GM18873 (cell line): ENCODE data around the gene DNAH11.
"Not testable (repeated sequence)": the region's sequence is repeated elsewhere in the genome, so short reads cannot be mapped to it uniquely, and the experiment has no call there.

ENCODE experiments used
- ATAC-seq: cut with Tn5 transposase; IDR thresholded peaks from one replicate; pipeline ENCODE4 v1.9.1; 2021; ENCODE audit warnings: mild to moderate bottlenecking, moderate library complexity, moderate number of reproducible peaks; ENCODE audit not compliant: unreplicated experiment, low FRiP score

The DNAH11 gene

GRCh38 chr7:21616796-21617436 is 74.1 kb downstream of the DNAH11 start:
- ATAC-seq, result no peak

GRCh38 chr7:21617513-21617912 is 74.7 kb downstream of the DNAH11 start:
- no peak for ATAC-seq

GRCh38 chr7:21617916-21618390 is 75.1 kb downstream of the DNAH11 start:
- ATAC-seq, result no peak

GRCh38 chr7:21618706-21619105 is 75.9 kb downstream of the DNAH11 start:
- ATAC-seq, result no peak

GRCh38 chr7:21620054-21620453 is 77.2 kb downstream of the DNAH11 start:
- ATAC-seq, result no peak

GRCh38 chr7:21624320-21624719 is 81.5 kb downstream of the DNAH11 start:
- no peak for ATAC-seq

- no peak for ATAC-seq
Observed at GRCh38 chr7:21636694-21637093, 93.9 kb downstream of the DNAH11 start.

- ATAC-seq, result no peak
Observed at GRCh38 chr7:21639206-21639868, 96.5 kb downstream of the DNAH11 start.

GRCh38 chr7:21640105-21640504 is 97.3 kb downstream of the DNAH11 start:
- no peak for ATAC-seq

GRCh38 chr7:21641546-21641945 is 98.7 kb downstream of the DNAH11 start:
- ATAC-seq, result no peak

- no peak for ATAC-seq
Observed at GRCh38 chr7:21642422-21642821, 99.6 kb downstream of the DNAH11 start.

GRCh38 chr7:21651697-21652096 is 108.9 kb downstream of the DNAH11 start:
- ATAC-seq, result no peak

GRCh38 chr7:21653623-21654022 is 110.8 kb downstream of the DNAH11 start:
- no peak for ATAC-seq

GRCh38 chr7:21656081-21656480 is 113.2 kb downstream of the DNAH11 start:
- ATAC-seq, result no peak

- ATAC-seq, result no peak
Observed at GRCh38 chr7:21656796-21657195, 114.0 kb downstream of the DNAH11 start.

GRCh38 chr7:21670496-21670895 is 127.7 kb downstream of the DNAH11 start:
- ATAC-seq, result no peak

GRCh38 chr7:21671859-21672258 is 129.0 kb downstream of the DNAH11 start:
- ATAC-seq, result peak; percentile 60

GRCh38 chr7:21675255-21675654 is 132.4 kb downstream of the DNAH11 start:
- no peak for ATAC-seq

- ATAC-seq, result no peak
Observed at GRCh38 chr7:21690705-21691104, 147.9 kb downstream of the DNAH11 start.

GRCh38 chr7:21691146-21691545 is 148.3 kb downstream of the DNAH11 start:
- ATAC-seq, result not testable (repeated sequence)

- not testable (repeated sequence) for ATAC-seq
Observed at GRCh38 chr7:21700587-21700986, 157.7 kb downstream of the DNAH11 start.

- ATAC-seq, result no peak
Observed at GRCh38 chr7:21702303-21702702, 159.5 kb downstream of the DNAH11 start.
